GF-D8 (cell line): ENCODE measurements around the gene BBS12.
"Not testable (repeated sequence)": the region's sequence is repeated elsewhere in the genome, so short reads cannot be mapped to it uniquely, and the experiment has no call there.

ENCODE experiments used
- DNase-seq: peaks from one replicate; lab custom pipeline; 2025; lab: John Stamatoyannopoulos, UW

Gene BBS12

GRCh38 chr4:122765692-122766352 is 33.3 kb downstream of the BBS12 start:
- DNase-seq, result no peak

DNA sequence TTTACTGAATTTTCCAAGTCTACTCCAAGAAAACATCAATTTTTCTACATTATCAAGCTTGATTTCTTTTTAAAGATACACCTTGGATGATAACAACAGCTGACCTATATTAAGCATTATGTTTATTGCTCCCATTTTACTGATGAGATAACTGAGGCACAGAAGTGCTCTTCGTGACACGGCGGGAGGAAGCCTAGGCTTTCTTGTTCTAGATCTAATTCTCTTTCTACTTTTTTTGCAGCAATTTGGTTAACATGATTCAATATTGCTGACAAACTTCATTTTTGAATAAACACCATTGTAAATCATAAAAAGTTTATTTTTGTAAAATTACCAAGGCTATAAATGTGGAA is 33.8 kb downstream of the BBS12 start:
- DNase-seq, result no peak

- DNase-seq, result no peak
Observed at GRCh38 chr4:122766950-122767349, 34.4 kb downstream of the BBS12 start.

GRCh38 chr4:122771724-122772123 is 39.2 kb downstream of the BBS12 start:
- no peak for DNase-seq

- no peak for DNase-seq
Observed at GRCh38 chr4:122772311-122772710, 39.8 kb downstream of the BBS12 start.

- no peak for DNase-seq
Observed at GRCh38 chr4:122772986-122773385, 40.5 kb downstream of the BBS12 start.

GRCh38 chr4:122775039-122775438 is 42.5 kb downstream of the BBS12 start:
- DNase-seq, result no peak

DNA sequence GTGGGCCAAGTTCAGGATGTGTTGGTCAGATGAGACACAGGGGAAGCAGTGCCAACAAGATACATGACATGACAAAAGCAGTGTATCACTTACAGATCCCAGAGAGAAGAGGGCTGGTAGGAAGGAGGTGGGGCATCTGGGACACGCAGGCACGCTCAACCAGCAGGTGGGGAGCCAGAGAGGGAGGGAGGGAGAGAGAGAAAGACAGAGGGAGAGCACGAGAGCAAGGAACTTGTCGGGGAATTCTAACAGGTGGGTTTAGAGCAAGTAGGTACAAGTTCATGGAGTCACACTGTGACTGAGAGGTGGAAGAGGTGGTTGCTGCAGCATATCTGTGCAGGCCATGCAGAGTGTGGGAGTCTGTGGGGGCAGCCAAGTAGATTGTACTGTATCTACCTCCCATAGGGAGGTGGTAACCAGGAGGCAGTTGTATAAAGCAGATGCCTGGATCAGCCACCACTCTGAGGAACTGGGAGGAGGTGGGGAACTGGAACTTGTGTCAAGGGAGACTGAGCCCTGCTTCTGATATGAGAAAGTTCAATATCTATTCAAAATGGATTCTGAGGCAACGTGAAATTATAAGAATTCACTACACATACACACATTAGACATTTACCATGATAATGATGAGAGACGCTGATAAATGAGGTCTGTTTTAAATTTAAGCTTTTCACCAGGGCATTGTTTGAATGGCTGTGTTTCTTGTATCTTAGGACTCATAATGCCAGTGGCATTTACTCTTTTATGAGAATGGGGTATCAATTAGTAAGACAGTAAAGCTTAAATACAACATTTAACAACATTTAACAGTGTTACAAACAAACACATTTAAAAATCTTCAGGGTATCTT is 43.7 kb downstream of the BBS12 start:
- no peak for DNase-seq

- no peak for DNase-seq
Observed at GRCh38 chr4:122776916-122777315, 44.4 kb downstream of the BBS12 start.

DNA sequence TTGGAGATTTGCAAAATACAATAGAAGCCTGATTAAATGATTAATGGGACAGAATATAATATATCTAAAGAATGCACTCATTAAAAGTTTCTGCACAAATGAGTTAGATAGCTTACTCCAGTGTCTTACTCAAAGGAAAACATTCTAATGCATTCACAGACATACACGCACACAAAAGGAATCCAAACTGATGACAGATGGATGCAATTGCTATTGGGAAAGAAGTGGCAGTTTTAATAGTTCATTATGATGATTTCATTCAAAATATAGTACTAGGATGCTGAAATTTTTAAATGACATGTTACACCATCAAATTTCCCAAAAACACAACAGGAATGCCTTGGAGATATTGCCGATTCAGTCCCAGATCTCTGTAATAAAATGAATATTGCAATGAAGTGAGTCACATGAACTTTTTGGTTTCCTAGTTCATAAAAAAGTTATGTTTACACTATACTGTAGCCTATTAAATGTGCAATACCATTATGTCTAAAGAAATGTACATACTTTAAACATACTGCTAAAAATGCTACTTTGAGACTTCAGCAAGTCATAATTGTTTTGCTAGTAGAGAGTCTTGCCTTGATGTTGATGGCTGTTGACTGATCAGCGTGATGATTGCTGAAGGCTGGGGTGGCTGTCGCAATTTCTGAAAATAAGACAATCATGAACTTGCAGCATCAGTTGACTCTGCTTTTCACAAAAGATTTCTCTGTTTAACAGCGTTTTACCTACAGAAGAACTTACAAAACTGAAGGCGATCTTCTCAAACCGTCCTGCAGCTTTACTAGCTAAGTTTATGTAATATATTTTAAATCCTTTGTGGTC is 45.6 kb downstream of the BBS12 start:
- no peak for DNase-seq

DNA sequence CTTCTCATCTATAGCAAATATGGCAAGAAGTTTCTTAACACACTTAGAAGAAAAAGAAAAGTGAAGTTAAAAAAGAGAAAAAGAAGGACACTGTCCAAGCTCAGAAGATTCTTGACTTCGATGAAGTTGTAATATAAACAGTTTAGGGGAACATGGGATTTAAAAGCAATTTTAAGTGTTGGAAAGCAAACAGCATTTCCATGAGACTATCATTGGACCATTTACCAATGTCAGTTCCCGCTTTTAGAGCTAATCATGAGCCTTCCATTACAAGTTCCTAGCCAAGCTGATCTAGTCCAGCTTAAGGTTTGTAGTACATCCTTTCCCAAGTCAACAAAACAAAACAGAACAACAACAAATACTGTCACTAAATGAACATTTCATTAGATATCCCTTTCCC is 49.0 kb downstream of the BBS12 start:
- no peak for DNase-seq

DNA sequence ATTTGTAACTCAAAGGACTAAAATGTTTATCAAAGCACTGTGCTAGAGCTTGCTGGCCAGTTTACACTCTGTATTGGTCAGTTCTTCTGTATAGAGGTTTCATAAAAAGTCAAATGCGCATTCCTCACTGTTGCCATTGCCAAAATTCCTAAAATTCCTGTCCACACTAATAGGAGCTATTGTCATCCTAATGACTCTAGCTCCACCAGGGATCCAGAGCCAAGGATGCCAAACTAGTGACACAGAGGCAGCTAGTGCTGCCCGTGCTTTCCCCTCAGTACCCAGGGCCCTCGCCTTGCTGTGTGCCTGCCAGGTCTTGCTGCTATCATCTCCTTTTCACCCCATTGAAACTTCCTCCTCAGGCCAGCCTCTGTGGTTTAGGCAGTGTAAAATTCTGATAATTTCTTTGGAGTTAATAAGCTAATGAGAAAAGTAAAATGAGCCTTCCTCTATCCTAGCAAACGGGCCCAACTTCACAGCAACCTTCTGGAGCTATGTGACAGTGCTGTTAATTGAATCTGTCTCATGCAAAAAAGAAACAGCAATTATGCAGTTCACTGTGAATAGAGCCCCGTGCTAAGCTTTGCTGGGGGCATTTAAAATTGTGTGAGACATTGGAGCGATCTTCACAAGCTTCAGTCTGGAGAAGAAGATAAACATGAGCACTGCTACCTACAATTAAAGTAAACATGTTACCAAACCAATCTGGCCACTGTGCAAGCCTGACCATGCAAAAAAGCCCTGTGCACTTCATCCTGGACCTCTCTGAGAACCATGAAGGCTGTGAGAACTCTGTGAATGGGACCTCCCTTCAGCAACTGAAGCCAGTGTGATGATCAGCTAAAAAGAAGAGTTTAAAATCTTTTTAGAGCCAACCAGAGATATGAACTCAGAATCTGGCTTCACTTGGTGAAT is 51.1 kb downstream of the BBS12 start:
- no peak for DNase-seq

DNA sequence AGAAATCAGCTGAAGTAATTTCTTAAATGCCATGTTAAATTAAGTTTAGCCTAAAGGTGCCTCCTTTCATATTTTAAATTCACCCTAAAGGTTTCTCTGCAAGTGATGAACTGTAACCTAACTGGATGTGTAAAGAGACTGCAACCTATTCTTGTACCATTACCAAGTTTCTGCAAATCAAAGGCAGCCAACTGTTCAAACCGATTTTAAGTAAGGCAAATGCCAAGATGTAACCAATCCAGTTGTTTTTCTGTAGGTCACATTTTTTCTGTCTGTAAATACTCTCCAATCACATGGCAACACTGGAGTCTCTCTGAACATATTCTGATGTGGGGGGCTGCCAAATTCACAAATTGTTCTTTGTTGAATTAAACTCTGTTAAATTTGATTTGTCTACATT is 51.8 kb downstream of the BBS12 start:
- DNase-seq, result no peak

- DNase-seq, result no peak
Observed at GRCh38 chr4:122785099-122785498, 52.6 kb downstream of the BBS12 start.

DNA sequence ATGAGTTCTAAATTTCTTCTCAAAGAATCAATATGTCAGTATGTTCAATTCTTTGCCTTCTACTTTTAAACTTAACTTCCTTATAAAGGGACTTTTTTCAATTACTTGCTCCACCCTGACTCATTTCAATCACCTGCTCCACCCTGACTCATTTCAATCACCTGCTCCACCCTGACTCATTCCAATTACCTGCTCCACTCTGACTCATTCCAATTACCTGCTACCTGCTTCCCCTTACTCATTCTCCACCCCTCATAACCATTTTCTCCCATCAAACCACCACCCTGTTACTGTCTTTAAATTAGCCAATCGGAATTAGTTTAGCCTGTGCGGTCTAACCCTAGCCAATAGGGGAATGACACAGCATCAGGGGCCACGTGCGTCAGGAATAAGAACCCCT is 53.8 kb downstream of the BBS12 start:
- not testable (repeated sequence) for DNase-seq

- not testable (repeated sequence) for DNase-seq
Observed at GRCh38 chr4:122786920-122787319, 54.4 kb downstream of the BBS12 start.

DNA sequence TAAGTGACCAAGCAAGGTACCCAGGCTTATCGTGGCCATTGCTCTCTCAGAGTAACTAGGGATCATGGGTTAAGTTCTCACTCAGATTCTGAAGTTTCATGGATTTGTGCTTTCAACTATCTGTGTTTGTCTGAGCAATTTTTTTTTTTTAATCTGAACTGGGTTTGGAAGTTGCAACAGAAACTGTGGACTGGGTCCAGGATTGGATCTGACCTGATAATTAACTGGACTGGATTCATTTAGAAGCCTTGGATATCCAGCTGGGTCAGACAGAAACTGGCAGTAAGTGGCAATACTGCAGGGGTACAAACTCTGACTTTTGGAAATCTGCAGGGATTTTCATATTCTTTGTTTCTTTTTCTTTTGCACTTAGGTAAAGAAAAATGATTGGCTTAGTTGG is 55.4 kb downstream of the BBS12 start:
- no peak for DNase-seq

- no peak for DNase-seq
Observed at GRCh38 chr4:122788935-122789334, 56.4 kb downstream of the BBS12 start.

- DNase-seq, result no peak
Observed at GRCh38 chr4:122793811-122794210, 61.3 kb downstream of the BBS12 start.
